ENCODE data around the gene ATF2. TPM values are rescaled to one million over a fixed set of nuclear protein-coding genes. Genes with fewer than 3 reads are reported as not detected.

ATF2 gene
- total and polyA plus RNA-seq, 2 of the 4 experiments (the other 2 are of a cell fraction): 23.2 to 60.0 TPM

- TF ChIP-seq CEBPB (IDR thresholded peaks at IDR 0.05; ENCODE audit: low read depth, low read length): no peak
Observed at GRCh38 chr2:175136334-175137215, 31.4 kb downstream of the ATF2 start (continued).

- Histone ChIP-seq H4K8ac (ENCODE audit: low read depth in 2 of 2, low read length in 2 of 2) (no peak overlapping the region), H4K91ac (ENCODE audit: insufficient read depth, low read depth, low read length) (no peak overlapping the region), H3K79me1 (ENCODE audit: low read depth in 1 of 2, low read length in 2 of 2) (peaks cover 26 to 31% of the 10 kb centered on the region in 2 experiments), H3K27ac (ENCODE audit: insufficient read depth, low read length) (no peak overlapping the region), H3K56ac (ENCODE audit: extremely low read depth, insufficient read depth, low read length) (no peak overlapping the region), H2BK20ac (ENCODE audit: low read depth, low read length) (no peak overlapping the region), H3K14ac (replicated peaks; ENCODE audit: low read depth, low read length) (no peak overlapping the region), H4K5ac (ENCODE audit: low read depth, low read length) (no peak overlapping the region), H2BK120ac (ENCODE audit: low read depth, low read length) (no peak overlapping the region), H3K9me3 (ENCODE audit: control insufficient read depth, insufficient read depth, low read length) (no peaks in the 10 kb centered on the region), H3K23ac (ENCODE audit: low read depth, low read length) (no peak overlapping the region), H3K9ac (ENCODE audit: low read depth, low read length) (no peak overlapping the region), H2AK9ac (replicated peaks; ENCODE audit: low read depth, low read length, poor library complexity) (no peak overlapping the region), H2BK5ac (ENCODE audit: low read depth, low read length, poor library complexity, severe bottlenecking) (no peak overlapping the region), H3K18ac (ENCODE audit: low read depth, low read length) (no peak overlapping the region), H3K4me1 (ENCODE audit: control insufficient read depth, insufficient read depth, low read length) (no peaks in the 10 kb centered on the region), H2BK15ac (ENCODE audit: low read depth, low read length) (no peak overlapping the region), H2AK5ac (ENCODE audit: low read depth, low read length) (no peak overlapping the region), H3K9me1 (ENCODE audit: insufficient read depth, low read length) (no peaks in the 10 kb centered on the region), H3K4ac (ENCODE audit: low read depth, low read length) (no peak overlapping the region), H3K4me3 (ENCODE audit: insufficient read depth, low read depth, low read length) (no peak overlapping the region), H3K36me3 (ENCODE audit: control insufficient read depth, insufficient read depth, low read length) (0 out of 2 replicates have a peak, but pooled peaks cover 2% of the 10 kb centered on the region), H4K20me1 (ENCODE audit: insufficient read depth, low read length) (peaks cover 11% of the 10 kb centered on the region; the same call in 1 of the 2 replicates), H3K27me3 (ENCODE audit: control insufficient read depth, insufficient read depth, low read length) (no peaks in the 10 kb centered on the region), H2AFZ (replicated peaks; ENCODE audit: low read length, poor library complexity) (no peak overlapping the region), H3K4me2 (ENCODE audit: low read depth, low read length) (no peak overlapping the region)
- ATAC-seq (ENCODE audit: low read depth) (no peak), DNase-seq (no peak)
- no CpG with 5 or more reads among the region's 2 CpGs for WGBS, 2 experiments (ENCODE audit: extremely low coverage in 2 of 2, insufficient read length in 1 of 2)
- POLR2A ChIA-PET (ENCODE audit: unreplicated experiment): no interaction called here
- intact Hi-C loops (cut with micrococcal nuclease): no loop called here
- no TSS peak for BruUV-seq (replicated peaks)
- dilution Hi-C loops (cut with HindIII; ENCODE audit: low sequenced_read_pairs, unreplicated experiment): no loop called here
- in situ Hi-C loops (cut with MboI; ENCODE audit: low sequenced_read_pairs): no loop called here
- TF ChIP-seq CTCF (conservative IDR thresholded peaks at IDR 0.05; ENCODE audit: low read depth, low read length) (no peak), MXI1 (IDR thresholded peaks at IDR 0.05; ENCODE audit: borderline replicate concordance, low read depth, low read length) (no peak), CEBPB (IDR thresholded peaks at IDR 0.05; ENCODE audit: low read depth, low read length) (no peak), CHD1 (IDR thresholded peaks at IDR 0.05; ENCODE audit: low read depth, low read length) (no peak), RAD21 (IDR thresholded peaks at IDR 0.05; ENCODE audit: low read length) (no peak), SMC3 (IDR thresholded peaks at IDR 0.05; ENCODE audit: low read depth, low read length) (no peak), NFE2L2 (IDR thresholded peaks at IDR 0.05; ENCODE audit: low read depth, low read length) (no peak), MAZ (IDR thresholded peaks at IDR 0.05; ENCODE audit: borderline replicate concordance, low read depth, low read length) (no peak), USF2 (IDR thresholded peaks at IDR 0.05; ENCODE audit: low read depth, low read length) (no peak), RFX5 (IDR thresholded peaks at IDR 0.05; ENCODE audit: low read depth, low read length) (no peak), FOS (IDR thresholded peaks at IDR 0.05; ENCODE audit: low read depth, low read length) (no peak), RCOR1 (IDR thresholded peaks at IDR 0.05; ENCODE audit: insufficient replicate concordance, low read length) (no peak), BHLHE40 (IDR thresholded peaks at IDR 0.05; ENCODE audit: low read depth, low read length) (no peak), POLR2A (IDR thresholded peaks at IDR 0.05; ENCODE audit: low read depth, low read length) (no peak)
- CTCF ChIA-PET: no interaction called here
Observed at GRCh38 chr2:175135862-175136261, 32.1 kb downstream of the ATF2 start.

All from IMR-90 (cell line).